Natural killer cell (primary cell): ENCODE data around the gene WDTC1. TPM values are rescaled to one million over a fixed set of nuclear protein-coding genes. Genes with fewer than 3 reads are reported as not detected.
"Not testable (repeated sequence)": the region's sequence is repeated elsewhere in the genome, so short reads cannot be mapped to it uniquely, and the experiment has no call there.

Experiments
- ATAC-seq, 3 donors: fragments of 150-1000 bp in 2 of 3; fragments of 200-7000 bp in 1 of 3; cut with Tn5 transposase; 1 replicate in 1 of 3; 2 replicates in 2 of 3; pipeline ENCODE4 v1.10.0; 2021; ENCODE audit warnings: mild to moderate bottlenecking in 2 of 3, moderate library complexity in 2 of 3
- DNase-seq, 2 donors: peaks; one replicate each; pipeline versions ENCODE4 v3.0.0 to v3.0.0-alpha.2; 2013 to 2021; ENCODE audit warnings: mixed read lengths in 1 of 2
- H3K27ac ChIP-seq: one replicate; pipeline ENCODE4 v1.5.1; 2013; ENCODE audit warnings: mild to moderate bottlenecking, low read length
- H3K27me3 ChIP-seq: one replicate; pipeline ENCODE4 v1.6.1; 2013; ENCODE audit warnings: low read length; ENCODE audit not compliant: control insufficient read depth, insufficient read depth
- H3K36me3 ChIP-seq: one replicate; pipeline ENCODE4 v1.6.1; 2013; ENCODE audit warnings: low read length; ENCODE audit not compliant: control insufficient read depth, insufficient read depth
- H3K4me1 ChIP-seq: one replicate; pipeline ENCODE4 v1.6.1; 2013; ENCODE audit warnings: low read length; ENCODE audit not compliant: control insufficient read depth, insufficient read depth
- H3K4me3 ChIP-seq: one replicate; pipeline ENCODE4 v1.5.1; 2013; ENCODE audit warnings: low read length
- H3K9me3 ChIP-seq: one replicate; pipeline ENCODE4 v1.6.1; 2013; ENCODE audit warnings: low read length; ENCODE audit not compliant: control insufficient read depth, insufficient read depth
- H3K27ac Mint-ChIP-seq, 2 donors: one replicate each; pipeline ENCODE4 v1.8.0; 2022; ENCODE audit warnings: mild to moderate bottlenecking in 2 of 2, mixed read lengths in 2 of 2, moderate library complexity in 1 of 2
- H3K27me3 Mint-ChIP-seq, 2 donors: one replicate each; pipeline ENCODE4 v1.8.0; 2022; ENCODE audit warnings: low read depth in 2 of 2, mixed read lengths in 2 of 2
- H3K36me3 Mint-ChIP-seq: one replicate; pipeline ENCODE4 v1.8.0; 2022; ENCODE audit warnings: mixed read lengths
- H3K4me1 Mint-ChIP-seq, 2 donors: one replicate each; pipeline ENCODE4 v1.8.0; 2022; ENCODE audit warnings: mixed read lengths in 2 of 2
- H3K4me3 Mint-ChIP-seq: one replicate; pipeline ENCODE4 v1.8.0; 2022; ENCODE audit warnings: mild to moderate bottlenecking, moderate library complexity, mixed read lengths
- H3K9me3 Mint-ChIP-seq, 2 donors: one replicate each; pipeline ENCODE4 v1.8.0; 2022; ENCODE audit warnings: mixed read lengths in 2 of 2
- CTCF ChIP-seq: fragments of 200-600 bp; IDR thresholded peaks from one replicate; pipeline ENCODE4 v1.8.0; 2022; ENCODE audit warnings: antibody characterized with exemption
- WGBS: methylation state at CpG from one replicate; pipeline ENCODE4 v1.1.7; 2013; ENCODE audit warnings: missing lambda C conversion rate; ENCODE audit not compliant: insufficient coverage; 5-methylcytosine and 5-hydroxymethylcytosine counted together
- intact Hi-C: fragments of 100-400 bp; cut with micrococcal nuclease; formaldehyde crosslinking; loops from one replicate; pipeline ENCODE4 v1.14.2; 2022
- total RNA-seq, 4 donors: library from RNA; stranded (reverse); fragments of 120-200 nt in 1 of 4; gene quantifications; one replicate each; pipeline versions ENCODE4 v1.2.3 to v1.2.4, GENCODE V29; 2013 to 2022

WDTC1 gene, protein sequence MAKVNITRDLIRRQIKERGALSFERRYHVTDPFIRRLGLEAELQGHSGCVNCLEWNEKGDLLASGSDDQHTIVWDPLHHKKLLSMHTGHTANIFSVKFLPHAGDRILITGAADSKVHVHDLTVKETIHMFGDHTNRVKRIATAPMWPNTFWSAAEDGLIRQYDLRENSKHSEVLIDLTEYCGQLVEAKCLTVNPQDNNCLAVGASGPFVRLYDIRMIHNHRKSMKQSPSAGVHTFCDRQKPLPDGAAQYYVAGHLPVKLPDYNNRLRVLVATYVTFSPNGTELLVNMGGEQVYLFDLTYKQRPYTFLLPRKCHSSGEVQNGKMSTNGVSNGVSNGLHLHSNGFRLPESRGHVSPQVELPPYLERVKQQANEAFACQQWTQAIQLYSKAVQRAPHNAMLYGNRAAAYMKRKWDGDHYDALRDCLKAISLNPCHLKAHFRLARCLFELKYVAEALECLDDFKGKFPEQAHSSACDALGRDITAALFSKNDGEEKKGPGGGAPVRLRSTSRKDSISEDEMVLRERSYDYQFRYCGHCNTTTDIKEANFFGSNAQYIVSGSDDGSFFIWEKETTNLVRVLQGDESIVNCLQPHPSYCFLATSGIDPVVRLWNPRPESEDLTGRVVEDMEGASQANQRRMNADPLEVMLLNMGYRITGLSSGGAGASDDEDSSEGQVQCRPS
- total RNA-seq, result 10 to 100 TPM; 68.9 to 82.0 (median 81.7) TPM
- total RNA-seq (2013), result 25.6 TPM

DNA sequence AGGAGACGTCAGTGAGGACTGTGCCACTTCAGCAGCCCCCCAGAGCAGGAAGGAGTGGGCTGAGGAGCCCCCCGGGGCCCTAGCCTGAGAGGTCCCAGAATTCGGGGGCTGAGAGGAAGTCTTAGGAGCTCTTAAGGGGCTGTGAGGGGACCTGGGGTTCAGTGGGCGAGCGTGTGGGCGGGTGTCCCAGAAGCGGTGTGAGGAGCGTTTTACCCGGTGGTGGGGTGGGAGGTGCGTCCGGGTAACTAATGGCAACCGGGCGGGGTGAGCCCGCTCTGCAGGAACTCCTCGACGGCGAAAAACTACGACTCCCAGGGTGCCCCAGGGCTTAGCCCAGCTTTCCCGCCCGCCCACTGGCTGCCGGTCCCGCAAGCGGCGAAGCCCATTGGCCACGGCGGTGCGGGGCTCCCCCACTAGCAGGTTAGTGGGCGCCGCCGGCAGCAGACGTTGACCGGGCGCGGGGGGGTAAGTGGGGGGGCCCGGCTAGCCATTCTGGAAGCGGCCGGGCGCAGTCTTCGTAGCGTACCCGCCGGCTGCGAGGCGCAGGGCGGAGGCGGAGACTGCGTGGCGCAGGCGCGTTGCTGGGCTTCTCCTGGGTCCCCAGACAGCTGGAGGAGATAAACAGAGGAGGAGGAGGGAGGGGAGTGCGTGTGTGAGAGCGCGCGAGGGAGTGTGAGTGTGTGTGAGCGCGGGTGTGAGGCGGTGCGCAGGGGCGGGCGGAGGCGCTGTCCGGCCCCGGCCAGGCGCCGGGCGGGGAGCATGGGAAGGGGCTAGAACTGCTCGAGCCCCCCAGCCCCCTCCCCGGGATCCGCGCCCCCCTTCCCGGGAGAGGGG, at the start of gene WDTC1:
Gene WDTC1 (plus strand): TSS at position 584 of the 834 bp plus-strand sequence. CDS start 26,423 bp downstream, outside the sequence.
- H3K27me3 ChIP-seq, result no peaks in the 10 kb centered on the region
- Mint-ChIP-seq H3K4me3 (peak within 1 kb of the TSS; percentile 99), H3K4me1 (peaks cover 32 to 41% of the 10 kb centered on the region in 2 donors), H3K9me3 (no peaks in the 10 kb centered on the region), H3K27ac (peak within 1 kb of the TSS; percentile 93 to 97), H3K27me3 (no peaks in the 10 kb centered on the region), H3K36me3 (no peaks in the 10 kb centered on the region)
- no peaks in the 10 kb centered on the region for H3K36me3 ChIP-seq
- H3K4me1 ChIP-seq, result peaks cover 29% of the 10 kb centered on the region
- ATAC-seq (peak; percentile 83 to 95 (median 90)), DNase-seq (peak; percentile 96 to 98)
- H3K4me3 ChIP-seq, result peak within 1 kb of the TSS; percentile 62
- under 1% methylated on average over 70 of the region's 71 CpGs for WGBS
- TF ChIP-seq CTCF, result no peak
- intact Hi-C loops, result loop anchor here (2.0 kb wide), 1 partner anchor 79 kb away; the partner anchor contains the start of gene SLC9A1
- peak within 1 kb of the TSS; percentile 91 for H3K27ac ChIP-seq
- H3K9me3 ChIP-seq, result no peaks in the 10 kb centered on the region

DNA sequence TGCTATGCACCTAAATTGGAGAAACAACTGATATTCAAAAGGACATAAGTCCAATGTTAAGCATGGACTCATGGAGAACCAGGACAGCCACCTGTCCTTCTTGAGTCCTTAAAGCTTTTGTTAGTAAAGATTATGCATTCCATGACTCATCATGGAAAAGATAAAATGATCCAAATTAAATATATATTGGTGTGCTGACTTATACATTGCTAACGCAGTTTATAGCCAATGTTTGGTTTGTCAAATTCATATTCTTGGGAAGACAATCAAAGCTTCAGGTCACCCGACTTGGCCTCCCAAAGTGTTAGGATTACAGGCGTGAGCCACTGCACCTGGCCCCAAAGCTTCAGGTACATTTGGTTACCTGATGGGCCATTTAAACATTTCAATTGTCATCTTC, 49.8 kb upstream of the WDTC1 start:
- ATAC-seq, intact Hi-C loops, H3K36me3 ChIP-seq, H3K27ac ChIP-seq, H3K9me3 Mint-ChIP-seq, H3K4me3 ChIP-seq, H3K27me3 ChIP-seq, H3K4me1 Mint-ChIP-seq, H3K36me3 Mint-ChIP-seq, H3K4me3 Mint-ChIP-seq, DNase-seq, H3K27me3 Mint-ChIP-seq, H3K27ac Mint-ChIP-seq, H3K4me1 ChIP-seq: not testable (repeated sequence)
- peaks cover 11% of the 10 kb centered on the region for H3K9me3 ChIP-seq
- WGBS, result 97% methylated on average over 3 of the region's 3 CpGs

DNA sequence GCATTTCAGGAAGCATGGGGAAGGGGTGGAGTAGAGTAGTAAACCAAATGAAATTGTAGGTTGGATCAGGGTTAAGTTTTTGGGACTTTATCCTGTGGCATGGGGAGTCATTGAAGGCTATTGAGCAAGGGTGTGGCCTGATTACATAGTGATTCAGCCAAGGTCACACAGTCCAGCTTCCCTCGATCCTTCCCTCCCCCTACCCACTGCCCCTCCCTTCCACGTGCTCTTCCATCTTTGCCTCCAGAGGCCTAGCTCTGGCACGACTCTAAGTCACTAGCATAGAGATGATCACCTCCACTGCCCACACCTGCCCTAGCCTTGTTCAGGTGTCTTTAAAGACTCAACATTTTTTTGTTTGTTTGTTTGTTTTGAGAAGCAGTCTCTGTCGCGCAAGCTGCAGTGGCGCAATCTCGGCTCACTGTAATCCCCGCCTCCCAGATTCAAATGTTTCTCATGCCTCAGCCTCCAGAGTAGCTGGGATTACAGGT, 42.3 kb upstream of the WDTC1 start:
- 94% methylated on average over 8 of the region's 8 CpGs for WGBS
- H3K4me3 Mint-ChIP-seq, result no peak overlapping the region
- TF ChIP-seq CTCF, result no peak
- no peak overlapping the region for H3K27ac Mint-ChIP-seq
- no peaks in the 10 kb centered on the region for H3K27me3 ChIP-seq
- no peak overlapping the region for H3K4me3 ChIP-seq
- H3K27me3 Mint-ChIP-seq, result peaks cover 0 to 7% of the 10 kb centered on the region in 2 donors
- no peaks in the 10 kb centered on the region for H3K4me1 Mint-ChIP-seq
- no peaks in the 10 kb centered on the region for H3K9me3 ChIP-seq
- ATAC-seq (no peak), DNase-seq (no peak)
- H3K36me3 Mint-ChIP-seq, result no peaks in the 10 kb centered on the region
- H3K9me3 Mint-ChIP-seq, result no peaks in the 10 kb centered on the region
- H3K36me3 ChIP-seq, result no peaks in the 10 kb centered on the region
- H3K4me1 ChIP-seq, result no peaks in the 10 kb centered on the region
- intact Hi-C loops, result no loop called here
- H3K27ac ChIP-seq, result no peak overlapping the region
